ENCODE results near the gene KYAT1.
A peak's percentile ranks its signal among the peaks of the same experiment; 100 is the strongest.
"Not testable (repeated sequence)": the region's sequence is repeated elsewhere in the genome, so short reads cannot be mapped to it uniquely, and the experiment has no call there.

The KYAT1 gene

DNA sequence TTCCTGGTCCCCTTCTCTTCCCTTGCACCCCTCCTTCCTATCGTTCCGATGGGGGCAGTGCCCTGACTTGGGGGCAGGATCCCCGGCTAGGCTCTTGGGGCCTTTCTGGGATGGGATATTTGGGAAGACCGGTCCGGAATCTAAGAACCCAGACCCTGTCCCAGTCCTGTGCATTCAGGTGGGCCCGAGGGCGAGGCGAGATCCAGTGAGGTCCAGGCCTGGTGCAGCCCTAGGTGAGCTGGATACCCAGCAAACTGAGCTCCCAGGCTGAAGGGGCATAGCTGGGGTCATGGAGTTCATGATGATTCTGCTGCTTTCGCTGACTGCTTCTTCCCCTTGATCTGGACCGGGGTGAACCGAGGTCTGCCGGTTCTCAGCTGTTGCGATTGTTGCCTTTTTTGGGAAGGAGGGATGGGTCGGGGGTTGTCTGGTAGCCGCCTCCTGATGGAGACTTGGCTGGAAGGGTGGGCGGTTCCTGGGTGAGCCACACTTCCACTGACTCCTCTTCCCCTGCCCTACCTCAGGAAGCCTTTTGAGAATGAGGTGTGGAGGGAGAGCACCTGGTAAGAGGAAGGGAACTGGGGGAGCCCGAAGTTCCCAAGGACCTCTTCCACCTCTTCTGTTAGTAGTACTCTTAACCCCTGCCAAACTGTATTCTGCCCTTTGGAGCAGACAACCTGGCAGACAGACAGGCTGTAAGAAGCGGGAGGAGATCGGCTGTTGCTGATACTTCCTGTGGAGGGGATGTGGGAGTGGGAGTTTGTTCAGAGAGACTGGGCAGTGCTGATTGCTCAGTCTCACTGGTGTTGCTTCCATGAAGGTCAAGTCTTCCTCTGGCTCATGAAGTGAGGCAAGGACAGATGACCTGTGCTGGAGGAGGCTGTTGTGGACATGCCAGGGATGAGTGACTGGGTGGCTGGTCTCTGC is 1.2 kb upstream of the KYAT1 start:
- no peak for DNase-seq

- no peak for DNase-seq
Measured at GRCh38 chr9:128877852-128878251, 3.9 kb downstream of the KYAT1 start.

GRCh38 chr9:128870941-128871265 is 10.8 kb downstream of the KYAT1 start:
- DNase-seq: not testable (repeated sequence)

DNA sequence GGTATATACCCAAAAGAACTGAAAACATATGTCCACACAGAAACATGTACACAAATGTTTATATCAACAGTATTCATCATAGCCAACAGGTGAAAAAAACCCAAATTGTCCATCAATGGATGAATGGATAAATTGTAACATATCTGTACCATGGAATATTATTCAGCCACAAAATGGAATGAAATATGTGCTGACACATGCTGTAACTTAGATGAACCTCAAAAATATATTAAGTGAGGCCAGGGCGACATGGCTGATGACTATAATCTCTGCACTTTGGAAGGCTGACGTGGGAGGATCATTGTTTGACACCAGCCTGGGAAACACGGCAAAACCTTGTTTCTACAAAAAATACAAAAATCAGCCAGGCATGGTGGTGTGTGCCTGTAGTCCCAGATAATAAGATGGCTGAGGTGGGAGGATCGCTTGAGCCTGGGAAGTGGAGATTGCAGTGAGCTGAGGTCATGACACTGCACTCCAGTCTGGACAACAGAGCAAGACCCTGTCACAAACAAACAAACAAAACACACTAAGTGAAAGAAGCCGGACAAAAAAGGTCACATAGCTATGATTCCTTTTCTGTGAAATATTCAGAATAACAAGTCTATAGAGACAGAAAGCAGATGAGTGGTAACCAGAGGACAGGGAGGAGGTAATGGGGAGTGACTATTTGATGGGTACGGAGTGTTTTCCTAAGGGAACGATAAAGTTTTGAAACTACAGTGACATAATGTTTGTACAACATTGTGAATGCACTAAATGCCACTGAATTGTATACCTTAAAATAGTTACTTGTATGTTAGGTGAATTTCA is 11.4 kb downstream of the KYAT1 start:
- no peak for DNase-seq

GRCh38 chr9:128863647-128864046 is 18.1 kb downstream of the KYAT1 start:
- peak; percentile 92 for DNase-seq

DNA sequence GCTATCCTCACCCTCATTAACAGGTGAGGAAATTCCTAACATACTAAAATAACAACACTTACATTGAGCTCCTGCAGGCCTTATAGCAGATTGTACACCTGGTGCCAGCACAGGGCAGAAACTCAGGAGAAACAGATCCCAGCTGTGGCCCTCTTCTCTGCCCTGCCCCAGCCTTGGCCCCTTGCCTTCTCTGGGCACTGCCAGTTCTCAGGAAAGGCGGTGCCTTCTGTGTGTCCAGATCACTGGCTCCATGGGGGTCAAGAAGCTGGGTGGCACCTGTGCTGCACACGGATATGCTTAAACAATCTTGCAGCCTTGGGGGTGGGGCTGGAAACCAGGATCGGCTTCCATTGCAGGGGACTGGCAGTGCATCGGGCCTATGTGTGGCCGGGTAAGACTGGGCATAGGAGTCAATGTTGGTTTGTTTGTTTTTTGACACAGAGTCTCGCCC is 19.3 kb downstream of the KYAT1 start:
- DNase-seq: no peak

GRCh38 chr9:128861501-128861900 is 20.2 kb downstream of the KYAT1 start:
- no peak for DNase-seq

DNA sequence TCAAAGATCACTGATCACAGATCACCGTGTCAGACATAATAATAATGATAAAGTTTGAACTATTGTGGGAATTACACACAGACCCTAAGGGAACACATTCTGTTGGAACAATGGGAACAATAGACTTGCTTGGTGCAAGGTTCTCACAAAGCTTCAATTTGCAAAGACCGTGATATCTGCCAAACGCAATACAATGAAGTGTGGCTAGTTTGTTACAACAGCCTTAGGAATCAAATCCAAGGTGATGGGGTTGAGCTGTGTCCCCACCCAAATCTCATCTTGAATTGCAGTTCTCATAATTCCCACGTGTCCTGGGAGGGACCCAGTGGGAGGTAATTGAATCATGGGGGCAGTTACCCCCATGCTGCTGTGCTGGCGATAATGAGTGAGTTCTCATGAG is 20.8 kb downstream of the KYAT1 start:
- no peak for DNase-seq

DNA sequence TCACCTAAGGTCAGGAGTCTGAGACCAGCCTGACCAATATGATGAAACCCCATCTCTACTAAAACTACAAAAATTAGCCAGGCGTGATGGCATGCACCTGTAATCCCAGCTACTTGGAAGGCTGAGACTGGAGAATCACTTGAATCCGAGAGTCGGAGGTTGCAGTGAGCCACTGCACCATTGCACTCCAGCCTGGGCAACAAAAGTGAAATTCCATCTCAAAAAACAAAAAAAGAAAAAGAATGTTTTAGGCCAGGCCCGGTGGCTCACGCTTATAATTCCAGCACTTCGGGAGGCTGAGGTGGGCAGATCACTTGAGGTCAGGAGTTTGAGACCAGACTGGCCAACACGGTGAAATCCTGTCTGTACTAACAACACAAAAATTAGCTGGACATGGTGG is 23.3 kb downstream of the KYAT1 start:
- DNase-seq: not testable (repeated sequence)

- DNase-seq: not testable (repeated sequence)
Measured at GRCh38 chr9:128854454-128854853, 27.3 kb downstream of the KYAT1 start.

DNA sequence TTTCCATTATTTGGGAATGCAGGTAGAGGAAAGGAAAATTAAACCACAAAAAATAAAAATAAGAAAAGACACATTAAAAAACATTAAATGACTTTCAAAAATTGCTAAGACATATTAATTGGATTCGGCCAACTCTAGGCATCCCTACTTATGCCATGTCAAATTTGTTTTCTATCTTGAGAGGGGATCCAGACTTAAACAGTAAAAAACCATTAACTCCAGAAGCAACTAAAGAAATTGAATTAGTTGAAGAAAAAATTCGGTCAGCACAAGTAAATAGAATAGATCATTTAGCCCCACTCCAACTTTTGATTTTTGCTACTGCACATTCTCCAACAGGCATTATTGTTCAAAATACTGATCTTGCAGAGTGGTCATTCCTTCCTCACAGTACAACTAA is 29.1 kb downstream of the KYAT1 start:
- DNase-seq: not testable (repeated sequence)

- DNase-seq: peak; percentile 15
Measured at GRCh38 chr9:128851779-128852600, 29.8 kb downstream of the KYAT1 start.

DNA sequence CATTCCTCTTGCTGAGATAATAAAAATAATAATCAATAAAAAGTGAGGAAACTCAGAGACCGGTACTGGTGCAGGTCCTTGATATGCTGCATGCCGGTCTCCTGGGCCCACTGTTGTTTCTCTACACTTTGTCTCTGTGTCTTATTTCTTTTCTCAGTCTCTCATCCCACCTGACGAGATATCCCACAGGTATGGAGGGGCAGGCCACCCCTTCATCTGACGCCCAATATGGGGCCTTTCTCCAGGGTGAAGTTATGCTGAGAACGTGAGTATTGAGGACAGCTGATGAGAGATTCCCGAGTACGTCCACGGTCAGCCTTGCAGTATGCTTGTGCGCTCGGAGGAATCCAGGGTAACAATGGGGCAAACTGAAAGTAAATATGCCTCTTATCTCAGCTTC is 30.7 kb downstream of the KYAT1 start:
- not testable (repeated sequence) for DNase-seq

DNA sequence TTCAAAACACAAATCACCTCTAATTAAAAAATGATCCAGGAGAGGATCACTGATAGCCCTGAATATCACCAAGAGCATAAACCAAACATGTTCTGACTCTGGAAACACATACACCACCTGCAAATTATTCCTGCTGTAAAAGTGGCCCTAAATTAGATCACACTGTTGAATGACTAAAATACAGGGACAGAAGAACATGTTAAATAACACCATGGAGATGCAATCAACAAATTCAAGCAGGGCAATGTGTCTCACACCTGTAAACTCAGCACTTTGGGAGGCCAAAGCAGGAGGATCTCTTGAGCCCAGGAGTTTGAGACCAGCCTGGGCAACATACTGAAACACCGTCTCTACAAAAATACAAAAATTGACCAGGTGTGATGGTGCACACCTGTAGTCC is 33.9 kb downstream of the KYAT1 start:
- no peak for DNase-seq

DNA sequence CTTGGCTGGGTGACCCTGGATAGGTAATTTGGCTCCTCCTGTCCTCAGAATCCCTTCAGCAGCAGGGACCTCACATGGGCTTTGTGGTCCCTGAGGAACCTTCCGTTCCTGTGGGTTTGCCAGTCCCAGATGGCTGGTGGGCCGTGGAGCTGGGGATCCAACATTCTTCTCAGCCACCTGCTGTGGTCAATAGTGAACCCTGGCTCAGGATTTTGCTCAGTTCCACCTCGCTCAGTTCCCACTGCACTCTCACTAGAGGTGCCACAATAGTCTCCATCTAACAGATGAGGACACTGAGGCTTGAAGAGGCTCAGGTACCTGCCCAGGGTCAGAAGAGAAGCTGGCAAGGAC is 35.1 kb downstream of the KYAT1 start:
- no peak for DNase-seq

DNA sequence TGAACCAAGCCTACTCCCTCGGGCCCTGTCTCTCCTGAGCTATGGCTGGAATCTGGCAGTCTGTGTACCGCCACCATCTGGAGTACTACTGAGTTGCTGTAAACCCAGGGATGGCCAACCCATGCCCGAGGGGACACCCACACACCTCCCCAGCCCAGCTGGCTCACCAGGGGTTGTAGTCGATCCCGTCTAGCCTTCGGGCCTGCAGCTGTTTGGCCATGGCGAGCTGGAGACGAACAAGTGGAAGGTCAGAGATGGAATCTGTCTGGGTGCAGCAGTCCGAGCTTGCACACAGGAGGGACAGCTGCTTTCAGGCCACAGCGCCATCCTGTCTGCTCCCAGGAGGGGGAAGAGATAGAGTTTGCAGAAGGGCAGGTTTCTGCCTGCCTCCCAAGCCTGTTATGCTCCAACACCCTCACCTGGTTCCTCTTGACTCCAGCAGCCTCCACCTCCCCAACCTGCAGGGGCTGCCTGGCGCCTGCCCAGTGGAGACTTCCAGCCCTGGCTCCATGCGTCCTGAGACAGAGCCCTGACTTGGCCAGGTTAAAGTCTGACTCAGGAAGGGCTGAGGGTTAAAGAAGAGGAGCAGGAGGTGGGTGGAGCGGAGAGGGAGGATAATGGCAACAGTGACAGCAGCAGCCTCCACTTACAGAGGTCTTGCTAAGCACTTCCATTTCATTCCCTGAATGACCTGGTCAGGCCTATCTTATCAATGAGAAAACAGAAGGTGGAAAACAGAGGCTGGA is 36.4 kb downstream of the KYAT1 start:
- no peak for DNase-seq

DNA sequence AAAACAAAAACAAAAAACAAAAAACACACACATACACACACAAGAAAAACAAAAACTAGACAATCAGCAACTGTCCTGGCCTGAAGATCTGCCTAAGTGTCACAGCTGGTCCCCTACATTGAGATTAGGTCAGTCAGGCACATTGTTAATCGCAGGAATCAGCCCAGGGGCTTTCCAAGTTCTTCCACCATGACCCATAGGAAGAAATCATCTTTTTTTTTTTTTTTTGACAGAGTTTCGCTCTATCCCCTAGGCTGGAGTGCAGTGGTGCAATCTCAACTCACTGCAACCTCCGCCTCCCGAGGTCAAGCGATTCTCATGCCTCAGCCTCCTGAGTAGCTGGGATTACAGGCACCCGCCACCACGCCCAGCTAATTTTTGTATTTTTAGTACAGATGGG is 38.6 kb downstream of the KYAT1 start:
- not testable (repeated sequence) for DNase-seq

DNA sequence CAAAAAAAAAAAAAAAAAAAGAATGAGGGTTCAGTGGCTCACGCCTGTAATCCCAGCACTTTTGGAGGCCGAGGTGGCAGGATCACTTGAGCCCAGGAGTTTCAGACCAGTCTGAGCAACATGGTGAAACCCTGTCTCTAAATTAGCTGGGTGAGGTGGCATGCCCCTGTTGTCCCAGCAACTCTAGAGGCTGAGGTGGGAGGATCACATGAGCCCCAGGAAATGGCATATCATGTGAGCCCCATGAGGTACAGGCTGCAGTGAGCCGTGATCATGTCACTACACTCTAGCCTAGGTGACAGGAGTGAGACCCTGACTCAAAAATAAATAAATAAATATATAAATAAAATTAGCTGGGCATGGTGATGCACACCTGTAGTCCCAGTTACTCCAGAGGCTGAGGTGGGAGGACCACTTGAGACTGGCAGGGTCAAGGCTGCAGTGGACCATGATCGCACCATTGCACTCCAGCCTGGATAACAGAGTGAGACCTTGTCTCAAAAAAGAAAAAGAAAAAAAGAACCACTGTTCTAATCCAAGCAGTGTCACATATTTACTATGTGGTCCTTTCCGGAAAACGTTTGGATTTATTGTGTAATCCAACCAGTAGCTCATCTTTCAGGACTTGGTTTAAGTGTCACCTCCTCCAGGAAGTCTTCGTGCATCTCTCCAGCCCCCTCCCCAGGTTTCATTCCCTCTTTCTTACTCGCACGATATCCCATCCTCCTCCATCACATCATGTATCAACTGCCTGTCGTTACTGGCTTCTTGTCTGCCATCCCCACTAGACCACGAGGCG is 39.9 kb downstream of the KYAT1 start:
- no peak for DNase-seq

GRCh38 chr9:128840524-128840923 is 41.2 kb downstream of the KYAT1 start:
- DNase-seq: no peak

- DNase-seq: no peak
Measured at GRCh38 chr9:128838338-128838737, 43.4 kb downstream of the KYAT1 start.

- DNase-seq: no peak
Measured at GRCh38 chr9:128836509-128837145, 45.1 kb downstream of the KYAT1 start.
